HepG2 (cell line): Measurements from ENCODE around the gene PPME1. TPM values are rescaled to one million over a fixed set of nuclear protein-coding genes. Genes with fewer than 3 reads are reported as not detected.

ENCODE experiments used
- ATAC-seq: fragments of 200-7000 bp; cut with Tn5 transposase; 3 replicates; pipeline ENCODE4 v1.9.1; 2020; ENCODE audit warnings: mild to moderate bottlenecking, moderate library complexity
- BruUV-seq: library from RNA; stranded (reverse); fragments of 400-500 nt; replicated peaks from 2 replicates; lab custom pipeline; 2021; lab: Mats Ljungman, UMichigan
- CTCF ChIA-PET: fragments of 300-600 bp; formaldehyde crosslinking; extraction: SDS; loops from one replicate; lab custom pipeline; 2021; ENCODE audit warnings: low total read pairs, inconsistent platforms, low intra/inter-chr PET ratio; lab: Yijun Ruan, JAX
- POLR2A ChIA-PET: fragments of 350-600 bp; sonication (Branson Sonifier 250); formaldehyde crosslinking; loops from one replicate; lab custom pipeline; 2020; ENCODE audit warnings: antibody characterized with exemption, inconsistent platforms; lab: Yijun Ruan, JAX
- DNase-seq: peaks from one replicate; pipeline ENCODE4 v3.0.0-alpha.2; 2015; ENCODE audit warnings: low spot score
- FAIRE-seq: peaks from 3 replicates; lab custom pipeline; 2011; peaks lifted over from hg19 to GRCh38; lab: Jason Lieb, UNC
- H2AFZ ChIP-seq: one replicate; pipeline ENCODE4 v1.6.1; 2011; ENCODE audit warnings: low read length, inconsistent platforms
- H3K27ac ChIP-seq: fragments of 300-600 bp; 3 replicates; pipeline ENCODE4 v1.8.0; 2011; ENCODE audit warnings: mixed run types, mild to moderate bottlenecking, mixed read lengths, low read length, inconsistent platforms; ENCODE audit not compliant: insufficient read depth; ENCODE audit errors: extremely low read length
- H3K27me3 ChIP-seq, 2 experiments: fragments of 200-600 bp in 1 of 2; 2 replicates in 1 of 2; 3 replicates in 1 of 2; pipeline versions ENCODE4 v1.6.0 to v1.8.0; 2011; ENCODE audit warnings: low read length in 2 of 2, mild to moderate bottlenecking in 2 of 2, moderate library complexity in 2 of 2, inconsistent platforms in 1 of 2; ENCODE audit not compliant: insufficient read depth in 2 of 2, control insufficient read depth in 1 of 2
- H3K36me3 ChIP-seq, 2 experiments: fragments of 200-600 bp in 1 of 2; replicated peaks in 1 of 2; 2 replicates in 1 of 2; 3 replicates in 1 of 2; pipeline versions ENCODE4 v1.5.1 to v1.8.0; 2011; ENCODE audit warnings: low read length in 2 of 2, inconsistent platforms in 1 of 2; ENCODE audit not compliant: insufficient read depth in 2 of 2, control insufficient read depth in 1 of 2
- H3K4me1 ChIP-seq: 2 replicates; pipeline ENCODE4 v1.5.1; 2012; ENCODE audit warnings: low read length, inconsistent platforms; ENCODE audit not compliant: insufficient read depth
- H3K4me2 ChIP-seq: 2 replicates; pipeline ENCODE4 v1.6.0; 2011; ENCODE audit warnings: low read depth, low read length, inconsistent platforms
- H3K4me3 ChIP-seq, 3 experiments: fragments of 200-600 bp in 1 of 3; sonication (generic), shearing (Covaris generic) in 1 of 3; replicated peaks in 1 of 3; 2 replicates each; pipeline ENCODE4 v1.5.1; 2011 to 2016; ENCODE audit warnings: low read length in 3 of 3, inconsistent platforms in 2 of 3, low read depth in 2 of 3, mild to moderate bottlenecking in 2 of 3, control low read depth in 1 of 3, mixed read lengths in 1 of 3; ENCODE audit not compliant: insufficient read depth in 1 of 3
- H3K79me2 ChIP-seq: one replicate; pipeline ENCODE4 v1.6.1; 2011; ENCODE audit warnings: low read length, inconsistent platforms; ENCODE audit not compliant: insufficient read depth
- H3K9ac ChIP-seq: 2 replicates; pipeline ENCODE4 v1.6.0; 2011; ENCODE audit warnings: mild to moderate bottlenecking, low read depth, low read length, inconsistent platforms; ENCODE audit not compliant: insufficient read depth
- H3K9me3 ChIP-seq: 2 replicates; pipeline ENCODE4 v1.5.1; 2012; ENCODE audit warnings: mild to moderate bottlenecking, low read length
- H4K20me1 ChIP-seq: 2 replicates; pipeline ENCODE4 v1.6.0; 2011; ENCODE audit warnings: inconsistent platforms, mild to moderate bottlenecking, low read length, moderate library complexity; ENCODE audit not compliant: insufficient read depth
- AKNA ChIP-seq: sonication (generic); formaldehyde crosslinking; IDR thresholded peaks from 2 replicates; pipeline ENCODE4 v1.4.0; 2020; ENCODE audit warnings: missing genetic modification reagents, borderline replicate concordance
- MAZ ChIP-seq, 2 experiments: sonication (generic) in 1 of 2; formaldehyde crosslinking in 1 of 2; IDR thresholded peaks; 2 replicates each; pipeline versions ENCODE4 v1.5.0 to v1.6.1; 2012 to 2020; ENCODE audit warnings: low read depth in 2 of 2, mild to moderate bottlenecking in 2 of 2, borderline replicate concordance in 1 of 2, improper control_type of control experiment in 1 of 2, low read length in 1 of 2, missing genetic modification reagents in 1 of 2, moderate library complexity in 1 of 2
- MZF1 ChIP-seq: sonication (generic); formaldehyde crosslinking; IDR thresholded peaks from 2 replicates; pipeline ENCODE4 v1.8.1; 2023; ENCODE audit warnings: mild to moderate bottlenecking, missing genetic modification reagents, borderline replicate concordance
- RORA ChIP-seq: sonication (generic); formaldehyde crosslinking; IDR thresholded peaks from 2 replicates; pipeline ENCODE4 v1.5.0; 2020; ENCODE audit warnings: mild to moderate bottlenecking, missing genetic modification reagents, moderate library complexity
- ZNF747 ChIP-seq: sonication (generic); formaldehyde crosslinking; IDR thresholded peaks from 2 replicates; pipeline ENCODE4 v1.8.1; 2023; ENCODE audit warnings: missing genetic modification reagents, mild to moderate bottlenecking, borderline replicate concordance
- ZNF75D ChIP-seq: sonication (generic); formaldehyde crosslinking; IDR thresholded peaks from 2 replicates; pipeline ENCODE4 v1.8.1; 2023; ENCODE audit warnings: missing genetic modification reagents, mild to moderate bottlenecking, borderline replicate concordance
- WGBS: methylation state at CpG from one replicate; pipeline ENCODE4 v1.1.6; 2017; ENCODE audit warnings: low lambda C conversion rate; 5-methylcytosine and 5-hydroxymethylcytosine counted together
- in situ Hi-C: cut with HindIII; loops from 2 replicates; pipeline ENCODE4 v1.10.0; 2017; ENCODE audit warnings: low pct_unique_long_range_greater_than_20kb; ENCODE audit not compliant: extremely low pct_ligation_motif_present
- intact Hi-C: fragments of 100-400 bp; cut with micrococcal nuclease; formaldehyde crosslinking; loops from one replicate; pipeline ENCODE4 v1.10.0; 2022; ENCODE audit not compliant: unreplicated experiment
- polyA plus RNA-seq, 8 experiments: library from polyadenylated mRNA; depleted of rRNA in 3 of 8; stranded (reverse) in 7 of 8; unstranded in 1 of 8; fragments of >200 nt; fragmentation: Illumina TruSeq in 4 of 8; extraction: Trizol in 4 of 8; gene quantifications; 2 replicates each; pipeline versions ENCODE4 v1.2.1 to v1.2.3, GENCODE V29; 2011 to 2016; ENCODE audit warnings: low read depth in 4 of 8, missing spikeins in 1 of 8, mixed read lengths in 1 of 8; ENCODE audit not compliant: insufficient read depth in 1 of 8
- total RNA-seq, 5 experiments: library from RNA; depleted of rRNA; stranded (reverse); fragments of >200 nt; fragmentation: Illumina TruSeq; extraction: Trizol; gene quantifications; 2 replicates each; pipeline ENCODE4 v1.2.3, GENCODE V29; 2016; ENCODE audit warnings: low read depth in 1 of 5
- TF ChIP-seq, protein P1 (sequence below): sonication (generic); formaldehyde crosslinking; IDR thresholded peaks from 2 replicates; pipeline ENCODE4 v1.5.1; 2020; ENCODE audit warnings: missing genetic modification reagents, mild to moderate bottlenecking, borderline replicate concordance

PPME1 gene
- total and polyA plus RNA-seq, 2 of the 13 experiments (the other 11 are each of a cell fraction or from before 2014, with no cell fraction given): 31.3 to 56.0 TPM

- FAIRE-seq (no peak), ATAC-seq (no peak), DNase-seq (no peak)
- Histone ChIP-seq H3K27me3 (no peaks in the 10 kb centered on the region), H2AFZ (no peak overlapping the region), H3K9me3 (no peaks in the 10 kb centered on the region), H4K20me1 (no peaks in the 10 kb centered on the region), H3K4me3 (no peak overlapping the region), H3K4me2 (no peak overlapping the region), H3K27ac (no peak overlapping the region), H3K79me2 (no peaks in the 10 kb centered on the region), H3K4me1 (no peaks in the 10 kb centered on the region), H3K36me3 (peaks cover 9 to 27% of the 10 kb centered on the region in 2 experiments; a peak in 3 of 5 replicates), H3K9ac (no peak overlapping the region)
- no TSS peak for BruUV-seq
- 100% methylated on average over 1 of the region's 2 CpGs for WGBS
- ChIA-PET POLR2A (no interaction called here), CTCF (no interaction called here)
- in situ Hi-C loops: no loop called here
- intact Hi-C loops: no loop called here
- TF ChIP-seq ZNF747 (CRISPR knock-in tag): no peak
- TF ChIP-seq RORA: no peak
- no peak for TF ChIP-seq MAZ (IDR thresholded peaks at IDR 0.05; ENCODE audit: borderline replicate concordance, low read depth, low read length)
- no peak for TF ChIP-seq MAZ (CRISPR knock-in tag; IDR thresholded peaks at IDR 0.05; ENCODE audit: low read depth)
- no peak for TF ChIP-seq MZF1 (CRISPR knock-in tag)
- TF ChIP-seq ZNF75D (CRISPR knock-in tag): no peak
- TF ChIP-seq, protein P1, sequence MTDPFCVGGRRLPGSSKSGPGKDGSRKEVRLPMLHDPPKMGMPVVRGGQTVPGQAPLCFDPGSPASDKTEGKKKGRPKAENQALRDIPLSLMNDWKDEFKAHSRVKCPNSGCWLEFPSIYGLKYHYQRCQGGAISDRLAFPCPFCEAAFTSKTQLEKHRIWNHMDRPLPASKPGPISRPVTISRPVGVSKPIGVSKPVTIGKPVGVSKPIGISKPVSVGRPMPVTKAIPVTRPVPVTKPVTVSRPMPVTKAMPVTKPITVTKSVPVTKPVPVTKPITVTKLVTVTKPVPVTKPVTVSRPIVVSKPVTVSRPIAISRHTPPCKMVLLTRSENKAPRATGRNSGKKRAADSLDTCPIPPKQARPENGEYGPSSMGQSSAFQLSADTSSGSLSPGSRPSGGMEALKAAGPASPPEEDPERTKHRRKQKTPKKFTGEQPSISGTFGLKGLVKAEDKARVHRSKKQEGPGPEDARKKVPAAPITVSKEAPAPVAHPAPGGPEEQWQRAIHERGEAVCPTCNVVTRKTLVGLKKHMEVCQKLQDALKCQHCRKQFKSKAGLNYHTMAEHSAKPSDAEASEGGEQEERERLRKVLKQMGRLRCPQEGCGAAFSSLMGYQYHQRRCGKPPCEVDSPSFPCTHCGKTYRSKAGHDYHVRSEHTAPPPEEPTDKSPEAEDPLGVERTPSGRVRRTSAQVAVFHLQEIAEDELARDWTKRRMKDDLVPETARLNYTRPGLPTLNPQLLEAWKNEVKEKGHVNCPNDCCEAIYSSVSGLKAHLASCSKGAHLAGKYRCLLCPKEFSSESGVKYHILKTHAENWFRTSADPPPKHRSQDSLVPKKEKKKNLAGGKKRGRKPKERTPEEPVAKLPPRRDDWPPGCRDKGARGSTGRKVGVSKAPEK (CRISPR knock-in tag): no peak
- TF ChIP-seq AKNA: no peak
Measured at GRCh38 chr11:74212533-74212932, 41.4 kb downstream of the PPME1 start.
